H9 (cell line): ENCODE data around the gene ZNF407. TPM values are rescaled to one million over a fixed set of nuclear protein-coding genes. Genes with fewer than 3 reads are reported as not detected.

Experiments used
- DNase-seq: peaks from one replicate; pipeline ENCODE4 v3.0.0-alpha.2; 2017
- H2AFZ ChIP-seq: one replicate; pipeline ENCODE4 v1.6.1; 2013; ENCODE audit warnings: mild to moderate bottlenecking, low read length, control low read depth, moderate library complexity
- H2AK5ac ChIP-seq: 2 replicates; pipeline ENCODE4 v1.6.1; 2013; ENCODE audit warnings: low read length, control low read depth, mixed read lengths; ENCODE audit not compliant: insufficient read length
- H2BK120ac ChIP-seq: one replicate; pipeline ENCODE4 v1.6.1; 2013; ENCODE audit warnings: low read depth, mild to moderate bottlenecking, low read length, control low read depth, inconsistent platforms; ENCODE audit not compliant: poor library complexity, severe bottlenecking
- H2BK12ac ChIP-seq: 2 replicates; pipeline ENCODE4 v1.6.1; 2013; ENCODE audit warnings: low read length, control low read depth, mixed read lengths, low read depth; ENCODE audit not compliant: insufficient read length
- H2BK15ac ChIP-seq: 2 replicates; pipeline ENCODE4 v1.6.1; 2013; ENCODE audit warnings: low read depth, low read length, control low read depth
- H2BK20ac ChIP-seq: one replicate; pipeline ENCODE4 v1.6.1; 2013; ENCODE audit warnings: low read depth, mild to moderate bottlenecking, low read length, control low read depth, inconsistent platforms; ENCODE audit not compliant: poor library complexity, severe bottlenecking
- H2BK5ac ChIP-seq: 2 replicates; pipeline ENCODE4 v1.6.1; 2013; ENCODE audit warnings: low read length, control low read depth, mixed read lengths; ENCODE audit not compliant: insufficient read length
- H3K14ac ChIP-seq: 2 replicates; pipeline ENCODE4 v1.6.1; 2013; ENCODE audit warnings: low read length, control low read depth; ENCODE audit not compliant: insufficient read depth
- H3K18ac ChIP-seq: 2 replicates; pipeline ENCODE4 v1.6.1; 2013; ENCODE audit warnings: low read depth, mild to moderate bottlenecking, mixed read lengths, low read length, control low read depth; ENCODE audit not compliant: insufficient read length
- H3K23ac ChIP-seq: 2 replicates; pipeline ENCODE4 v1.6.1; 2013; ENCODE audit warnings: low read length, control low read depth, mixed read lengths, low read depth; ENCODE audit not compliant: insufficient read length
- H3K23me2 ChIP-seq: 2 replicates; pipeline ENCODE4 v1.6.1; 2013; ENCODE audit warnings: low read depth, mild to moderate bottlenecking, mixed read lengths, low read length, control low read depth; ENCODE audit not compliant: insufficient read length, poor library complexity, severe bottlenecking
- H3K27ac ChIP-seq: 2 replicates; pipeline ENCODE4 v1.5.1; 2013; ENCODE audit warnings: low read length, control low read depth, mixed read lengths, low read depth; ENCODE audit not compliant: insufficient read length
- H3K27me3 ChIP-seq: 2 replicates; pipeline ENCODE4 v1.6.1; 2013; ENCODE audit warnings: low read length, control low read depth, inconsistent platforms; ENCODE audit not compliant: insufficient read depth
- H3K4ac ChIP-seq: 2 replicates; pipeline ENCODE4 v1.6.1; 2013; ENCODE audit warnings: low read depth, mild to moderate bottlenecking, control low read depth, inconsistent platforms, low read length, moderate library complexity
- H3K4me1 ChIP-seq: 2 replicates; pipeline ENCODE4 v1.6.1; 2013; ENCODE audit warnings: low read length, control low read depth, inconsistent platforms; ENCODE audit not compliant: insufficient read depth
- H3K4me2 ChIP-seq: 2 replicates; pipeline ENCODE4 v1.6.1; 2013; ENCODE audit warnings: low read length, control low read depth, mixed read lengths; ENCODE audit not compliant: insufficient read length, insufficient read depth
- H3K56ac ChIP-seq: 2 replicates; pipeline ENCODE4 v1.6.1; 2013; ENCODE audit warnings: low read depth, mild to moderate bottlenecking, mixed read lengths, low read length, control low read depth; ENCODE audit not compliant: insufficient read length
- H3K79me1 ChIP-seq: 2 replicates; pipeline ENCODE4 v1.6.1; 2013; ENCODE audit warnings: low read depth, mild to moderate bottlenecking, moderate library complexity, low read length, control low read depth, inconsistent platforms; ENCODE audit not compliant: insufficient read depth, poor library complexity, severe bottlenecking
- H3K79me2 ChIP-seq: 2 replicates; pipeline ENCODE4 v1.6.1; 2013; ENCODE audit warnings: low read length, control low read depth, inconsistent platforms; ENCODE audit not compliant: insufficient read depth
- H3K9ac ChIP-seq: 2 replicates; pipeline ENCODE4 v1.6.1; 2013; ENCODE audit warnings: low read length, control low read depth, mixed read lengths; ENCODE audit not compliant: insufficient read length; ENCODE audit errors: extremely low read depth
- H3K9me3 ChIP-seq: one replicate; pipeline ENCODE4 v1.6.1; 2013; ENCODE audit warnings: low read depth, low read length, inconsistent platforms; ENCODE audit not compliant: control insufficient read depth
- H3T11ph ChIP-seq: one replicate; pipeline ENCODE4 v1.6.1; 2013; ENCODE audit warnings: mild to moderate bottlenecking, low read length, control low read depth, inconsistent platforms
- H4K20me1 ChIP-seq: one replicate; pipeline ENCODE4 v1.6.1; 2013; ENCODE audit not compliant: control insufficient read depth, insufficient read length, insufficient read depth
- H4K5ac ChIP-seq: 2 replicates; pipeline ENCODE4 v1.6.1; 2013; ENCODE audit warnings: low read depth, mild to moderate bottlenecking, mixed read lengths, low read length, control low read depth; ENCODE audit not compliant: insufficient read length
- H4K8ac ChIP-seq: replicated peaks from 2 replicates; pipeline ENCODE4 v1.6.1; 2013; ENCODE audit warnings: low read length, control low read depth, mixed read lengths, low read depth; ENCODE audit not compliant: insufficient read length
- H4K91ac ChIP-seq: 2 replicates; pipeline ENCODE4 v1.6.1; 2013; ENCODE audit warnings: low read depth, mild to moderate bottlenecking, moderate library complexity, mixed read lengths, low read length, control low read depth; ENCODE audit not compliant: insufficient read length
- H3K27ac Mint-ChIP-seq, 3 experiments: 2 replicates in 2 of 3; 3 replicates in 1 of 3; pipeline ENCODE4 v1.8.0; 2020 to 2021; ENCODE audit warnings: mixed read lengths in 3 of 3, mild to moderate bottlenecking in 1 of 3, moderate library complexity in 1 of 3
- H3K27me3 Mint-ChIP-seq: 2 replicates; pipeline ENCODE4 v1.8.0; 2021; ENCODE audit warnings: low read depth, mild to moderate bottlenecking, moderate library complexity, mixed read lengths
- H3K36me3 Mint-ChIP-seq, 3 experiments: 2 replicates in 2 of 3; 3 replicates in 1 of 3; pipeline ENCODE4 v1.8.0; 2020 to 2021; ENCODE audit warnings: low read depth in 3 of 3, mixed read lengths in 3 of 3; ENCODE audit not compliant: insufficient read depth in 1 of 3
- H3K4me1 Mint-ChIP-seq, 2 experiments: 2 replicates each; pipeline ENCODE4 v1.8.0; 2020; ENCODE audit warnings: mixed read lengths in 2 of 2
- H3K4me3 Mint-ChIP-seq, 2 experiments: 2 replicates in 1 of 2; 3 replicates in 1 of 2; pipeline ENCODE4 v1.8.0; 2020 to 2021; ENCODE audit warnings: mild to moderate bottlenecking in 2 of 2, mixed read lengths in 2 of 2, moderate library complexity in 1 of 2
- H3K9me3 Mint-ChIP-seq, 2 experiments: 2 replicates in 1 of 2; 3 replicates in 1 of 2; pipeline ENCODE4 v1.8.0; 2020; ENCODE audit warnings: mild to moderate bottlenecking in 2 of 2, mixed read lengths in 2 of 2, moderate library complexity in 1 of 2
- WGBS: extraction: QIAGEN DNeasy Blood & Tissue Kit; methylation state at CpG from one replicate; pipeline ENCODE4 v1.1.7; 2013; ENCODE audit warnings: missing lambda C conversion rate, low lambda C conversion rate, mixed read lengths; ENCODE audit not compliant: insufficient read length; ENCODE audit errors: extremely low coverage; 5-methylcytosine and 5-hydroxymethylcytosine counted together
- total RNA-seq: library from RNA; stranded (reverse); gene quantifications from 2 replicates; pipeline ENCODE4 v1.2.1, GENCODE V29; 2021
- TF ChIP-seq, protein P1 (sequence below): fragments of 200-600 bp; sonication (generic); conservative IDR thresholded peaks from 3 replicates; pipeline ENCODE4 v1.8.0; 2021; ENCODE audit warnings: antibody characterized with exemption, mild to moderate bottlenecking

ZNF407 gene
- total RNA-seq, 1 experiment from 2014 or later: 8.7 TPM

DNA sequence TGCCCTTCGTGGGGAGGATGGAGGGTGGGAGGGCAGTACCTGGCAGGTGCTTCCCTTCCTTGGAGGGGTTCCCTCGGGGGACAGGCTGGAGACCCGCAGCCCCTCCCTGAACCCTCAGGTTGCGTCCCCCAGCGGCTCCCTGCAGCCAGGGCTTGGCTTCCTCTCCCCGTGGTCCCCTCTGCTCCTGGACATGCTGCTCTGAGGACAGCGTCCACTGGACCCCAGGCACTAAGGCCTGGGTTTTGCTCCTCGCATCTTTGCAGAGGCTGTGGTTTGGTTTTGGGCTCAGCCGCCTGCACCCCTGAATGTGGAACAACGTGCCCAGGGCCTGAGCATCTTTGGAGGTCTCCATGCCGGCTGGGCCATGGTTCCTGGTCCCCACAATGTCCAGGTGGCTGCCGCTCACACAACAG, 477.8 kb downstream of the ZNF407 start:
- H2AFZ ChIP-seq: no peak overlapping the region
- H2BK20ac ChIP-seq: no peak overlapping the region
- H3K56ac ChIP-seq: no peak overlapping the region
- H3K27ac ChIP-seq: no peak overlapping the region
- H2BK120ac ChIP-seq: no peak overlapping the region
- Mint-ChIP-seq H3K27me3 (no peaks in the 10 kb centered on the region; the same call in 1 of the 2 replicates), H3K27ac (no peak overlapping the region; a peak in 1 of 7 replicates), H3K4me1 (peaks cover 0 to 5% of the 10 kb centered on the region in 2 experiments; a peak in 1 of 4 replicates), H3K4me3 (no peak overlapping the region), H3K9me3 (peaks cover 13 to 24% of the 10 kb centered on the region in 2 experiments), H3K36me3 (peaks cover 0 to 11% (median 0%) of the 10 kb centered on the region in 3 experiments; a peak in 3 of 7 replicates)
- no peak overlapping the region for H4K91ac ChIP-seq
- H4K5ac ChIP-seq: no peak overlapping the region
- no peak overlapping the region for H4K8ac ChIP-seq
- no peaks in the 10 kb centered on the region for H3K23me2 ChIP-seq
- no peaks in the 10 kb centered on the region for H3K9me3 ChIP-seq
- H2BK15ac ChIP-seq: no peak overlapping the region
- no peak overlapping the region for H3K18ac ChIP-seq
- no peak overlapping the region for H2BK5ac ChIP-seq
- H3K23ac ChIP-seq: no peak overlapping the region
- TF ChIP-seq, protein P1, sequence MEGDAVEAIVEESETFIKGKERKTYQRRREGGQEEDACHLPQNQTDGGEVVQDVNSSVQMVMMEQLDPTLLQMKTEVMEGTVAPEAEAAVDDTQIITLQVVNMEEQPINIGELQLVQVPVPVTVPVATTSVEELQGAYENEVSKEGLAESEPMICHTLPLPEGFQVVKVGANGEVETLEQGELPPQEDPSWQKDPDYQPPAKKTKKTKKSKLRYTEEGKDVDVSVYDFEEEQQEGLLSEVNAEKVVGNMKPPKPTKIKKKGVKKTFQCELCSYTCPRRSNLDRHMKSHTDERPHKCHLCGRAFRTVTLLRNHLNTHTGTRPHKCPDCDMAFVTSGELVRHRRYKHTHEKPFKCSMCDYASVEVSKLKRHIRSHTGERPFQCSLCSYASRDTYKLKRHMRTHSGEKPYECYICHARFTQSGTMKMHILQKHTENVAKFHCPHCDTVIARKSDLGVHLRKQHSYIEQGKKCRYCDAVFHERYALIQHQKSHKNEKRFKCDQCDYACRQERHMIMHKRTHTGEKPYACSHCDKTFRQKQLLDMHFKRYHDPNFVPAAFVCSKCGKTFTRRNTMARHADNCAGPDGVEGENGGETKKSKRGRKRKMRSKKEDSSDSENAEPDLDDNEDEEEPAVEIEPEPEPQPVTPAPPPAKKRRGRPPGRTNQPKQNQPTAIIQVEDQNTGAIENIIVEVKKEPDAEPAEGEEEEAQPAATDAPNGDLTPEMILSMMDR: no peak
- H3K79me1 ChIP-seq: no peaks in the 10 kb centered on the region
- no peak overlapping the region for H3K4me2 ChIP-seq
- no peak for DNase-seq
- H3K27me3 ChIP-seq: no peaks in the 10 kb centered on the region
- no peak overlapping the region for H3K4ac ChIP-seq
- H2AK5ac ChIP-seq: no peak overlapping the region
- no peaks in the 10 kb centered on the region for H3K4me1 ChIP-seq
- H3K79me2 ChIP-seq: no peaks in the 10 kb centered on the region
- H3K14ac ChIP-seq: no peak overlapping the region
- H4K20me1 ChIP-seq: no peaks in the 10 kb centered on the region
- H3K9ac ChIP-seq: no peak overlapping the region
- no peak overlapping the region for H2BK12ac ChIP-seq
- no peak overlapping the region for H3T11ph ChIP-seq
- no CpG with 5 or more reads among the region's 12 CpGs for WGBS
